Keratinocyte (primary cell): ENCODE measurements around the gene POU6F1. TPM values are rescaled to one million over a fixed set of nuclear protein-coding genes. Genes with fewer than 3 reads are reported as not detected.

Experiments used
- DNase-seq: peaks from one replicate; pipeline ENCODE4 v3.0.0-alpha.2; 2011; ENCODE audit warnings: low read depth, missing footprints, low spot score
- FAIRE-seq: peaks from 2 replicates; lab custom pipeline; 2011; peaks lifted over from hg19 to GRCh38; lab: Jason Lieb, UNC
- H2AFZ ChIP-seq: 2 replicates; pipeline ENCODE4 v1.6.0; 2012; ENCODE audit warnings: low read length, control low read depth, inconsistent platforms; ENCODE audit not compliant: control insufficient read depth
- H3K27ac ChIP-seq: 2 replicates; pipeline ENCODE4 v1.5.1; 2011; ENCODE audit warnings: low read length; ENCODE audit not compliant: control insufficient read depth, insufficient read depth
- H3K27me3 ChIP-seq: 3 replicates; pipeline ENCODE4 v1.6.0; 2011; ENCODE audit warnings: low read length; ENCODE audit not compliant: control insufficient read depth, insufficient read depth; ENCODE audit errors: extremely low read depth
- H3K36me3 ChIP-seq, 2 experiments: 2 replicates in 1 of 2; 3 replicates in 1 of 2; pipeline ENCODE4 v1.5.1; 2011; ENCODE audit warnings: low read length in 2 of 2, mild to moderate bottlenecking in 1 of 2; ENCODE audit not compliant: control insufficient read depth in 2 of 2, insufficient read depth in 2 of 2; ENCODE audit errors: extremely low read depth in 1 of 2
- H3K4me1 ChIP-seq: 3 replicates; pipeline ENCODE4 v1.5.1; 2011; ENCODE audit warnings: low read length; ENCODE audit not compliant: control insufficient read depth, insufficient read depth; ENCODE audit errors: extremely low read depth
- H3K4me2 ChIP-seq: 3 replicates; pipeline ENCODE4 v1.6.0; 2011; ENCODE audit warnings: low read depth, low read length; ENCODE audit not compliant: control insufficient read depth, insufficient read depth; ENCODE audit errors: extremely low read depth
- H3K4me3 ChIP-seq, 3 experiments: fragments of 200-600 bp in 1 of 3; sonication (generic) in 1 of 3; 2 replicates in 2 of 3; 3 replicates in 1 of 3; pipeline ENCODE4 v1.5.1; 2011 to 2016; ENCODE audit warnings: low read length in 3 of 3, mild to moderate bottlenecking in 3 of 3, control low read depth in 2 of 3, inconsistent platforms in 1 of 3, low read depth in 1 of 3, mixed read lengths in 1 of 3, mixed run types in 1 of 3, moderate library complexity in 1 of 3; ENCODE audit not compliant: control insufficient read depth in 2 of 3, insufficient read depth in 2 of 3; ENCODE audit errors: extremely low read depth in 1 of 3
- H3K79me2 ChIP-seq: 2 replicates; pipeline ENCODE4 v1.6.0; 2012; ENCODE audit warnings: low read length; ENCODE audit not compliant: control insufficient read depth, insufficient read depth
- H3K9ac ChIP-seq: 3 replicates; pipeline ENCODE4 v1.6.0; 2011; ENCODE audit warnings: low read length; ENCODE audit not compliant: control insufficient read depth, insufficient read depth; ENCODE audit errors: extremely low read depth
- H3K9me1 ChIP-seq: 3 replicates; pipeline ENCODE4 v1.6.0; 2011; ENCODE audit warnings: low read length; ENCODE audit not compliant: control insufficient read depth, insufficient read depth; ENCODE audit errors: extremely low read depth
- H3K9me3 ChIP-seq: 2 replicates; pipeline ENCODE4 v1.5.1; 2012; ENCODE audit warnings: low read depth, low read length; ENCODE audit not compliant: control insufficient read depth
- H4K20me1 ChIP-seq: 3 replicates; pipeline ENCODE4 v1.6.0; 2011; ENCODE audit warnings: low read length; ENCODE audit not compliant: control insufficient read depth, insufficient read depth; ENCODE audit errors: extremely low read depth
- CTCF ChIP-seq, 3 experiments: IDR thresholded peaks in 1 of 3; conservative IDR thresholded peaks in 1 of 3; optimal IDR thresholded peaks in 1 of 3; 2 replicates in 2 of 3; 3 replicates in 1 of 3; pipeline versions ENCODE3 to v1.5.1; 2011; ENCODE audit warnings: low read length in 3 of 3, mild to moderate bottlenecking in 3 of 3, moderate library complexity in 2 of 3, control low read depth in 1 of 3, inconsistent platforms in 1 of 3; ENCODE audit not compliant: insufficient read depth in 2 of 3; ENCODE audit errors: extremely low read depth in 1 of 3
- EZH2 ChIP-seq: IDR thresholded peaks from one replicate; pipeline ENCODE4 v1.6.1; 2012; ENCODE audit warnings: inconsistent platforms, mild to moderate bottlenecking, low read length, moderate library complexity
- dilution Hi-C: fragments of 300-500 bp; cut with MboI; formaldehyde crosslinking; loops from one replicate; pipeline ENCODE4 v1.7.0; 2020; ENCODE audit warnings: low sequenced_read_pairs; ENCODE audit not compliant: extremely low pct_ligation_motif_present
- polyA plus RNA-seq, 5 experiments: library from polyadenylated mRNA; depleted of rRNA in 3 of 5; stranded (reverse) in 3 of 5; stranded (forward) in 1 of 5; unstranded in 1 of 5; fragments of >200 nt; gene quantifications; 1 replicate in 1 of 5; 2 replicates in 3 of 5; 3 replicates in 1 of 5; pipeline versions ENCODE4 v1.2.1 to v1.2.3, GENCODE V29; 2011 to 2012; ENCODE audit warnings: missing spikeins in 2 of 5, low read depth in 1 of 5, low replicate concordance in 1 of 5

The POU6F1 gene
- polyA plus RNA-seq, 1 donor (not counting 4 experiments of a cell fraction or from before 2014, with no cell fraction given), result 0.42 TPM

DNA sequence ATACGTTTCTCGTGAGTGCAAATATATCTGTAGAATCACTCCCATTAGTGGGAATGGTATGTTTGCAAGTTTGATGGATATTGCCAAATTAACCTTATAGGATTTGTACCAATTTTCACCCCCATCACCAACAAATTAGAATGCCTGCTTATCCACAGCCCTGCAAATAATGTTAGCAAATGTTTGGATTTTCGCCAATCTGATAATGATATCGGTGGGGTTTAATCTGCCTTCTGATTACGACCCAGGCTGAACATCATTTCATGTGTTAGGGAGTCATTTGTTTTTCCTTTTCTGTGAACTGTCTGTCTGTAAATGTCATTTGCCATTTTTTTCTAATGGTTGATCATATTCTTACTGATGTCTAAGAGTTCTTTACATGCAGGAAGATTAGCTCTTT lies 16.7 kb upstream of the POU6F1 start:
- Histone ChIP-seq H3K4me1 (peaks cover 6% of the 10 kb centered on the region), H4K20me1 (no peaks in the 10 kb centered on the region), H3K4me3 (no peak overlapping the region), H3K9me3 (no peaks in the 10 kb centered on the region), H3K9ac (no peak overlapping the region), H3K9me1 (peaks cover 2% of the 10 kb centered on the region), H3K36me3 (no peaks in the 10 kb centered on the region), H3K79me2 (peaks cover 4% of the 10 kb centered on the region), H3K27me3 (no peaks in the 10 kb centered on the region), H2AFZ (no peak overlapping the region), H3K27ac (no peak overlapping the region), H3K4me2 (no peak overlapping the region)
- dilution Hi-C loops, result no loop called here
- TF ChIP-seq EZH2 (no peak), CTCF (optimal IDR thresholded peaks at IDR 0.05 in 1 of 3, IDR thresholded peaks at IDR 0.05 in 1 of 3, conservative IDR thresholded peaks at IDR 0.05 in 1 of 3; ENCODE audit: extremely low read depth in 1 of 3, insufficient read depth in 2 of 3, low read length in 3 of 3) (no peak)
- DNase-seq (no peak), FAIRE-seq (no peak)

- Histone ChIP-seq H3K9me3 (no peaks in the 10 kb centered on the region), H3K4me3 (no peak overlapping the region), H3K4me1 (no peaks in the 10 kb centered on the region), H3K27ac (no peak overlapping the region), H3K9me1 (peaks cover 2% of the 10 kb centered on the region), H4K20me1 (no peaks in the 10 kb centered on the region), H3K79me2 (no peaks in the 10 kb centered on the region), H3K36me3 (no peaks in the 10 kb centered on the region), H3K4me2 (no peak overlapping the region), H2AFZ (no peak overlapping the region), H3K27me3 (no peaks in the 10 kb centered on the region), H3K9ac (no peak overlapping the region)
- dilution Hi-C loops, result no loop called here
- no peak for TF ChIP-seq CTCF (optimal IDR thresholded peaks at IDR 0.05 in 1 of 3, IDR thresholded peaks at IDR 0.05 in 1 of 3, conservative IDR thresholded peaks at IDR 0.05 in 1 of 3; ENCODE audit: extremely low read depth in 1 of 3, insufficient read depth in 2 of 3, low read length in 3 of 3)
- no peak for TF ChIP-seq EZH2
- DNase-seq, result no peak
- no peak for FAIRE-seq
These were observed 14.8 kb upstream of the POU6F1 start for GRCh38 chr12:51232642-51233041.
